H9 (cell line): ENCODE results near the gene RFFL. TPM values are rescaled to one million over a fixed set of nuclear protein-coding genes. Genes with fewer than 3 reads are reported as not detected.

ENCODE experiments used
- DNase-seq: peaks from one replicate; pipeline ENCODE4 v3.0.0-alpha.2; 2017
- H2AFZ ChIP-seq: one replicate; pipeline ENCODE4 v1.6.1; 2013; ENCODE audit warnings: mild to moderate bottlenecking, low read length, control low read depth, moderate library complexity
- H2AK5ac ChIP-seq: 2 replicates; pipeline ENCODE4 v1.6.1; 2013; ENCODE audit warnings: low read length, control low read depth, mixed read lengths; ENCODE audit not compliant: insufficient read length
- H2BK120ac ChIP-seq: one replicate; pipeline ENCODE4 v1.6.1; 2013; ENCODE audit warnings: low read depth, mild to moderate bottlenecking, low read length, control low read depth, inconsistent platforms; ENCODE audit not compliant: poor library complexity, severe bottlenecking
- H2BK12ac ChIP-seq: 2 replicates; pipeline ENCODE4 v1.6.1; 2013; ENCODE audit warnings: low read length, control low read depth, mixed read lengths, low read depth; ENCODE audit not compliant: insufficient read length
- H2BK15ac ChIP-seq: 2 replicates; pipeline ENCODE4 v1.6.1; 2013; ENCODE audit warnings: low read depth, low read length, control low read depth
- H2BK20ac ChIP-seq: one replicate; pipeline ENCODE4 v1.6.1; 2013; ENCODE audit warnings: low read depth, mild to moderate bottlenecking, low read length, control low read depth, inconsistent platforms; ENCODE audit not compliant: poor library complexity, severe bottlenecking
- H2BK5ac ChIP-seq: 2 replicates; pipeline ENCODE4 v1.6.1; 2013; ENCODE audit warnings: low read length, control low read depth, mixed read lengths; ENCODE audit not compliant: insufficient read length
- H3K14ac ChIP-seq: 2 replicates; pipeline ENCODE4 v1.6.1; 2013; ENCODE audit warnings: low read length, control low read depth; ENCODE audit not compliant: insufficient read depth
- H3K18ac ChIP-seq: 2 replicates; pipeline ENCODE4 v1.6.1; 2013; ENCODE audit warnings: low read depth, mild to moderate bottlenecking, mixed read lengths, low read length, control low read depth; ENCODE audit not compliant: insufficient read length
- H3K23ac ChIP-seq: 2 replicates; pipeline ENCODE4 v1.6.1; 2013; ENCODE audit warnings: low read length, control low read depth, mixed read lengths, low read depth; ENCODE audit not compliant: insufficient read length
- H3K23me2 ChIP-seq: 2 replicates; pipeline ENCODE4 v1.6.1; 2013; ENCODE audit warnings: low read depth, mild to moderate bottlenecking, mixed read lengths, low read length, control low read depth; ENCODE audit not compliant: insufficient read length, poor library complexity, severe bottlenecking
- H3K27ac ChIP-seq: 2 replicates; pipeline ENCODE4 v1.5.1; 2013; ENCODE audit warnings: low read length, control low read depth, mixed read lengths, low read depth; ENCODE audit not compliant: insufficient read length
- H3K27me3 ChIP-seq: 2 replicates; pipeline ENCODE4 v1.6.1; 2013; ENCODE audit warnings: low read length, control low read depth, inconsistent platforms; ENCODE audit not compliant: insufficient read depth
- H3K4ac ChIP-seq: 2 replicates; pipeline ENCODE4 v1.6.1; 2013; ENCODE audit warnings: low read depth, mild to moderate bottlenecking, control low read depth, inconsistent platforms, low read length, moderate library complexity
- H3K4me1 ChIP-seq: 2 replicates; pipeline ENCODE4 v1.6.1; 2013; ENCODE audit warnings: low read length, control low read depth, inconsistent platforms; ENCODE audit not compliant: insufficient read depth
- H3K4me2 ChIP-seq: 2 replicates; pipeline ENCODE4 v1.6.1; 2013; ENCODE audit warnings: low read length, control low read depth, mixed read lengths; ENCODE audit not compliant: insufficient read length, insufficient read depth
- H3K56ac ChIP-seq: 2 replicates; pipeline ENCODE4 v1.6.1; 2013; ENCODE audit warnings: low read depth, mild to moderate bottlenecking, mixed read lengths, low read length, control low read depth; ENCODE audit not compliant: insufficient read length
- H3K79me1 ChIP-seq: 2 replicates; pipeline ENCODE4 v1.6.1; 2013; ENCODE audit warnings: low read depth, mild to moderate bottlenecking, moderate library complexity, low read length, control low read depth, inconsistent platforms; ENCODE audit not compliant: insufficient read depth, poor library complexity, severe bottlenecking
- H3K79me2 ChIP-seq: 2 replicates; pipeline ENCODE4 v1.6.1; 2013; ENCODE audit warnings: low read length, control low read depth, inconsistent platforms; ENCODE audit not compliant: insufficient read depth
- H3K9ac ChIP-seq: 2 replicates; pipeline ENCODE4 v1.6.1; 2013; ENCODE audit warnings: low read length, control low read depth, mixed read lengths; ENCODE audit not compliant: insufficient read length; ENCODE audit errors: extremely low read depth
- H3K9me3 ChIP-seq: one replicate; pipeline ENCODE4 v1.6.1; 2013; ENCODE audit warnings: low read depth, low read length, inconsistent platforms; ENCODE audit not compliant: control insufficient read depth
- H3T11ph ChIP-seq: one replicate; pipeline ENCODE4 v1.6.1; 2013; ENCODE audit warnings: mild to moderate bottlenecking, low read length, control low read depth, inconsistent platforms
- H4K20me1 ChIP-seq: one replicate; pipeline ENCODE4 v1.6.1; 2013; ENCODE audit not compliant: control insufficient read depth, insufficient read length, insufficient read depth
- H4K5ac ChIP-seq: 2 replicates; pipeline ENCODE4 v1.6.1; 2013; ENCODE audit warnings: low read depth, mild to moderate bottlenecking, mixed read lengths, low read length, control low read depth; ENCODE audit not compliant: insufficient read length
- H4K8ac ChIP-seq: replicated peaks from 2 replicates; pipeline ENCODE4 v1.6.1; 2013; ENCODE audit warnings: low read length, control low read depth, mixed read lengths, low read depth; ENCODE audit not compliant: insufficient read length
- H4K91ac ChIP-seq: 2 replicates; pipeline ENCODE4 v1.6.1; 2013; ENCODE audit warnings: low read depth, mild to moderate bottlenecking, moderate library complexity, mixed read lengths, low read length, control low read depth; ENCODE audit not compliant: insufficient read length
- H3K27ac Mint-ChIP-seq, 3 experiments: 2 replicates in 2 of 3; 3 replicates in 1 of 3; pipeline ENCODE4 v1.8.0; 2020 to 2021; ENCODE audit warnings: mixed read lengths in 3 of 3, mild to moderate bottlenecking in 1 of 3, moderate library complexity in 1 of 3
- H3K27me3 Mint-ChIP-seq: 2 replicates; pipeline ENCODE4 v1.8.0; 2021; ENCODE audit warnings: low read depth, mild to moderate bottlenecking, moderate library complexity, mixed read lengths
- H3K36me3 Mint-ChIP-seq, 3 experiments: 2 replicates in 2 of 3; 3 replicates in 1 of 3; pipeline ENCODE4 v1.8.0; 2020 to 2021; ENCODE audit warnings: low read depth in 3 of 3, mixed read lengths in 3 of 3; ENCODE audit not compliant: insufficient read depth in 1 of 3
- H3K4me1 Mint-ChIP-seq, 2 experiments: 2 replicates each; pipeline ENCODE4 v1.8.0; 2020; ENCODE audit warnings: mixed read lengths in 2 of 2
- H3K4me3 Mint-ChIP-seq, 2 experiments: 2 replicates in 1 of 2; 3 replicates in 1 of 2; pipeline ENCODE4 v1.8.0; 2020 to 2021; ENCODE audit warnings: mild to moderate bottlenecking in 2 of 2, mixed read lengths in 2 of 2, moderate library complexity in 1 of 2
- H3K9me3 Mint-ChIP-seq, 2 experiments: 2 replicates in 1 of 2; 3 replicates in 1 of 2; pipeline ENCODE4 v1.8.0; 2020; ENCODE audit warnings: mild to moderate bottlenecking in 2 of 2, mixed read lengths in 2 of 2, moderate library complexity in 1 of 2
- CTCF ChIP-seq: fragments of 200-600 bp; sonication (generic); conservative IDR thresholded peaks from 3 replicates; pipeline ENCODE4 v1.8.0; 2021; ENCODE audit warnings: antibody characterized with exemption, mild to moderate bottlenecking
- WGBS: extraction: QIAGEN DNeasy Blood & Tissue Kit; methylation state at CpG from one replicate; pipeline ENCODE4 v1.1.7; 2013; ENCODE audit warnings: missing lambda C conversion rate, low lambda C conversion rate, mixed read lengths; ENCODE audit not compliant: insufficient read length; ENCODE audit errors: extremely low coverage; 5-methylcytosine and 5-hydroxymethylcytosine counted together
- total RNA-seq: library from RNA; stranded (reverse); gene quantifications from 2 replicates; pipeline ENCODE4 v1.2.1, GENCODE V29; 2021

Gene RFFL
- total RNA-seq, 1 experiment from 2014 or later, result 21.1 TPM

GRCh38 chr17:34987232-34987631, 76.3 kb downstream of the RFFL start:
- Histone ChIP-seq H2BK12ac (no peak overlapping the region), H3K27me3 (no peaks in the 10 kb centered on the region), H3K9ac (no peak overlapping the region), H4K91ac (no peak overlapping the region), H2AK5ac (no peak overlapping the region), H4K5ac (no peak overlapping the region), H3K9me3 (no peaks in the 10 kb centered on the region), H3K18ac (no peak overlapping the region), H2BK120ac (no peak overlapping the region), H3K79me2 (peaks cover 2% of the 10 kb centered on the region; the same call in 1 of the 2 replicates), H3K4me1 (no peaks in the 10 kb centered on the region), H3T11ph (no peak overlapping the region), H4K8ac (no peak overlapping the region), H4K20me1 (no peaks in the 10 kb centered on the region), H2BK20ac (no peak overlapping the region), H3K4ac (no peak overlapping the region), H3K79me1 (peaks cover 11% of the 10 kb centered on the region), H3K4me2 (no peak overlapping the region), H3K14ac (no peak overlapping the region), H3K23ac (no peak overlapping the region), H2AFZ (no peak overlapping the region), H3K23me2 (no peaks in the 10 kb centered on the region), H3K56ac (no peak overlapping the region), H3K27ac (no peak overlapping the region), H2BK5ac (no peak overlapping the region), H2BK15ac (no peak overlapping the region)
- no peak overlapping the region for H3K4me3 Mint-ChIP-seq
- H3K27me3 Mint-ChIP-seq, result no peaks in the 10 kb centered on the region; the same call in none of the 2 replicates
- peaks cover 6 to 12% of the 10 kb centered on the region in 2 experiments for H3K4me1 Mint-ChIP-seq
- H3K36me3 Mint-ChIP-seq, result peaks cover 55 to 95% (median 89%) of the 10 kb centered on the region in 3 experiments
- no CpG with 5 or more reads among the region's 2 CpGs for WGBS
- H3K9me3 Mint-ChIP-seq, result no peaks in the 10 kb centered on the region
- DNase-seq, result no peak
- H3K27ac Mint-ChIP-seq, result no peak overlapping the region
- no peak for TF ChIP-seq CTCF
